Spinal cord (tissue), 10 donors: ENCODE results near the gene DUSP6. TPM values are rescaled to one million over a fixed set of nuclear protein-coding genes. Genes with fewer than 3 reads are reported as not detected.
A peak's percentile ranks its signal among the peaks of the same experiment; 100 is the strongest.

Source experiments
- DNase-seq, 6 donors: peaks; one replicate each; pipeline versions ENCODE4 v3.0.0 to v3.0.0-alpha.2; 2013 to 2015; ENCODE audit warnings: low spot score in 6 of 6, low read depth in 4 of 6
- H3K27ac ChIP-seq: one replicate; pipeline ENCODE4 v1.5.1; 2013; ENCODE audit warnings: low read depth, low read length, control low read depth
- H3K27me3 ChIP-seq: one replicate; pipeline ENCODE4 v1.6.1; 2013; ENCODE audit warnings: low read length; ENCODE audit not compliant: control insufficient read depth, insufficient read depth
- H3K36me3 ChIP-seq: one replicate; pipeline ENCODE4 v1.6.1; 2013; ENCODE audit warnings: low read length; ENCODE audit not compliant: control insufficient read depth, insufficient read depth
- H3K4me1 ChIP-seq: one replicate; pipeline ENCODE4 v1.6.1; 2013; ENCODE audit warnings: low read length; ENCODE audit not compliant: control insufficient read depth, insufficient read depth
- H3K4me3 ChIP-seq: one replicate; pipeline ENCODE4 v1.5.1; 2013; ENCODE audit warnings: low read depth, low read length, control low read depth
- H3K9me3 ChIP-seq: one replicate; pipeline ENCODE4 v1.6.1; 2013; ENCODE audit warnings: low read length; ENCODE audit not compliant: control insufficient read depth, insufficient read depth
- WGBS: methylation state at CpG from one replicate; pipeline ENCODE4 v1.1.5; 2013; ENCODE audit warnings: missing lambda C conversion rate; ENCODE audit not compliant: insufficient coverage; 5-methylcytosine and 5-hydroxymethylcytosine counted together
- polyA plus RNA-seq, 2 donors: library from polyadenylated mRNA; unstranded; fragments of 120-200 nt; gene quantifications; one replicate each; pipeline ENCODE4 v1.2.1, GENCODE V29; 2013; ENCODE audit not compliant: insufficient read length in 2 of 2
- total RNA-seq, 2 donors: library from RNA; depleted of rRNA in 1 of 2; stranded (reverse); fragments of 120-200 nt in 1 of 2; fragments of >200 nt in 1 of 2; gene quantifications; one replicate each; pipeline versions ENCODE4 v1.2.3 to v1.2.4, GENCODE V29; 2013 to 2014
- donor health status: healthy.

Gene DUSP6
- total and polyA plus RNA-seq, 4 donors: 39.4 to 84.3 (median 50.2) TPM

- under 1% methylated on average over 74 of the region's 74 CpGs for WGBS
- Histone ChIP-seq H3K27ac (peak overlapping the region; percentile 96), H3K9me3 (no peaks in the 10 kb centered on the region), H3K36me3 (no peaks in the 10 kb centered on the region), H3K4me3 (peak overlapping the region; percentile 94), H3K27me3 (peaks cover 3% of the 10 kb centered on the region), H3K4me1 (peaks cover 32% of the 10 kb centered on the region)
- DNase-seq: peak in 2 of 6 donors; percentile 35 to 38
These were observed 1.7 kb upstream of the DUSP6 start for GRCh38 chr12:89353823-89354611.

GRCh38 chr12:89353188-89353822, 1.0 kb upstream of the DUSP6 start:
- DNase-seq: peak in 4 of 6 donors; percentile 58 to 91 (median 76)
- Histone ChIP-seq H3K27ac (peak overlapping the region; percentile 96), H3K9me3 (no peaks in the 10 kb centered on the region), H3K27me3 (peaks cover 3% of the 10 kb centered on the region), H3K4me1 (peaks cover 32% of the 10 kb centered on the region), H3K36me3 (no peaks in the 10 kb centered on the region), H3K4me3 (peak overlapping the region; percentile 94)
- WGBS: under 1% methylated on average over 46 of the region's 49 CpGs

- 0% methylated on average over 6 of the region's 10 CpGs for WGBS
- Histone ChIP-seq H3K27ac (peak overlapping the region; percentile 96), H3K9me3 (no peaks in the 10 kb centered on the region), H3K4me1 (peaks cover 32% of the 10 kb centered on the region), H3K27me3 (peaks cover 3% of the 10 kb centered on the region), H3K36me3 (no peaks in the 10 kb centered on the region), H3K4me3 (peak overlapping the region; percentile 94)
- no peak for DNase-seq
These were observed 134 bp downstream of the DUSP6 start for GRCh38 chr12:89352242-89352491.

GRCh38 chr12:89351489-89352241, 636 bp downstream of the DUSP6 start:
- under 1% methylated on average over 87 of the region's 87 CpGs for WGBS
- H3K27ac ChIP-seq: peak overlapping the region; percentile 96

GRCh38 chr12:89350630-89351488, 1.4 kb downstream of the DUSP6 start:
- peaks cover 3% of the 10 kb centered on the region for H3K27me3 ChIP-seq
- no peaks in the 10 kb centered on the region for H3K9me3 ChIP-seq
- peaks cover 38% of the 10 kb centered on the region for H3K4me1 ChIP-seq
- H3K27ac ChIP-seq: peak overlapping the region; percentile 96
- H3K4me3 ChIP-seq: peak overlapping the region; percentile 94
- WGBS: 1% methylated on average over 40 of the region's 51 CpGs
- peak in 3 of 6 donors; percentile 46 to 73 (median 66) for DNase-seq
- H3K36me3 ChIP-seq: no peaks in the 10 kb centered on the region

More at GRCh38 chr12:89351489-89352241, 636 bp downstream of the DUSP6 start:
- peaks cover 3% of the 10 kb centered on the region for H3K27me3 ChIP-seq
- H3K4me3 ChIP-seq: peak overlapping the region; percentile 94
- DNase-seq: peak in 1 of 6 donors; percentile 78
- no peaks in the 10 kb centered on the region for H3K36me3 ChIP-seq
- no peaks in the 10 kb centered on the region for H3K9me3 ChIP-seq
- H3K4me1 ChIP-seq: peaks cover 32% of the 10 kb centered on the region

- H3K27me3 ChIP-seq: peaks cover 3% of the 10 kb centered on the region
These were observed 2.1 kb downstream of the DUSP6 start for GRCh38 chr12:89350260-89350629.

GRCh38 chr12:89349814-89350213, 2.5 kb downstream of the DUSP6 start:
- DNase-seq: peak in 2 of 6 donors; percentile 68 to 84
- no peaks in the 10 kb centered on the region for H3K9me3 ChIP-seq
- H3K36me3 ChIP-seq: no peaks in the 10 kb centered on the region
- WGBS: 15% methylated on average over 4 of the region's 6 CpGs
- H3K27ac ChIP-seq: peak overlapping the region; percentile 96
- peaks cover 39% of the 10 kb centered on the region for H3K4me1 ChIP-seq
- H3K27me3 ChIP-seq: peaks cover 3% of the 10 kb centered on the region
- peak overlapping the region; percentile 94 for H3K4me3 ChIP-seq

More at GRCh38 chr12:89350260-89350629, 2.1 kb downstream of the DUSP6 start:
- Histone ChIP-seq H3K4me3 (peak overlapping the region; percentile 94), H3K36me3 (no peaks in the 10 kb centered on the region), H3K27ac (peak overlapping the region; percentile 96), H3K9me3 (no peaks in the 10 kb centered on the region), H3K4me1 (peaks cover 43% of the 10 kb centered on the region)
- peak in 1 of 6 donors; percentile 60 for DNase-seq
- WGBS: 20% methylated on average over 7 of the region's 7 CpGs

GRCh38 chr12:89348894-89349699, 3.2 kb downstream of the DUSP6 start:
- Histone ChIP-seq H3K27ac (peak overlapping the region; percentile 96), H3K36me3 (no peaks in the 10 kb centered on the region), H3K9me3 (no peaks in the 10 kb centered on the region), H3K4me1 (peaks cover 32% of the 10 kb centered on the region), H3K27me3 (peaks cover 3% of the 10 kb centered on the region), H3K4me3 (peak overlapping the region; percentile 94)
- DNase-seq: peak in 2 of 6 donors; percentile 31 to 48
- 55% methylated on average over 9 of the region's 10 CpGs for WGBS
